MM.1S (cell line): ENCODE data around the gene EMX1.

Source experiments
- EZH2 ChIP-seq: fragments of 300-600 bp; sonication (generic); optimal IDR thresholded peaks from 2 replicates; pipeline ENCODE3; 2017; ENCODE audit warnings: low read depth, mild to moderate bottlenecking, antibody characterized with exemption, low read length, mixed read lengths
- TF ChIP-seq, protein P1 (sequence below): fragments of 300-600 bp; sonication (generic); IDR thresholded peaks from 2 replicates; pipeline ENCODE4 v1.5.1; 2016; ENCODE audit warnings: antibody characterized with exemption, low read length, mixed read lengths

DNA sequence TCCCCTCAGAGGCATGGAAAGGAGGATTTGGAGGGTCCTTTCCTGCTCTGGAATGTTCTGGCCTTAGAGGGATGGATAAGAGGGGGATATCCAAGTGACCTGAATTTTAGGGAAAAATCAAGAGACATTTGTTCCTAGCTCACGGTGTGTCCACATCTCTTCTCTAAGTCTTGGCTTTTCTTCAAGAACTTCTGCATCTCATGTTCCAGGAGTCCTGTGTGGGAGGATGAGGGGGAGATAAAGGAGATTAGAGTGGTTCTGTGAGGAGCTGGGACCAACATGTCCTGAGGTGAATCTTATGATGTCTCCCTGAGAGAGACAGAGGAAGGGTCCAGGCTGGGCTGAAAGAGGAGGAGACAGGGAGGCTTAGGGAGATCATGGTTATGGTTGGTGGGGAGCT, 11.7 kb downstream of the EMX1 start:
- TF ChIP-seq, protein P1, sequence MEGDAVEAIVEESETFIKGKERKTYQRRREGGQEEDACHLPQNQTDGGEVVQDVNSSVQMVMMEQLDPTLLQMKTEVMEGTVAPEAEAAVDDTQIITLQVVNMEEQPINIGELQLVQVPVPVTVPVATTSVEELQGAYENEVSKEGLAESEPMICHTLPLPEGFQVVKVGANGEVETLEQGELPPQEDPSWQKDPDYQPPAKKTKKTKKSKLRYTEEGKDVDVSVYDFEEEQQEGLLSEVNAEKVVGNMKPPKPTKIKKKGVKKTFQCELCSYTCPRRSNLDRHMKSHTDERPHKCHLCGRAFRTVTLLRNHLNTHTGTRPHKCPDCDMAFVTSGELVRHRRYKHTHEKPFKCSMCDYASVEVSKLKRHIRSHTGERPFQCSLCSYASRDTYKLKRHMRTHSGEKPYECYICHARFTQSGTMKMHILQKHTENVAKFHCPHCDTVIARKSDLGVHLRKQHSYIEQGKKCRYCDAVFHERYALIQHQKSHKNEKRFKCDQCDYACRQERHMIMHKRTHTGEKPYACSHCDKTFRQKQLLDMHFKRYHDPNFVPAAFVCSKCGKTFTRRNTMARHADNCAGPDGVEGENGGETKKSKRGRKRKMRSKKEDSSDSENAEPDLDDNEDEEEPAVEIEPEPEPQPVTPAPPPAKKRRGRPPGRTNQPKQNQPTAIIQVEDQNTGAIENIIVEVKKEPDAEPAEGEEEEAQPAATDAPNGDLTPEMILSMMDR, result no peak
- TF ChIP-seq EZH2, result no peak
